ENCODE measurements around the gene TDRD1. TPM values are rescaled to one million over a fixed set of nuclear protein-coding genes. Genes with fewer than 3 reads are reported as not detected.

Gene TDRD1
- polyA plus RNA-seq, 1 donor from 2014 or later, result not detected

DNA sequence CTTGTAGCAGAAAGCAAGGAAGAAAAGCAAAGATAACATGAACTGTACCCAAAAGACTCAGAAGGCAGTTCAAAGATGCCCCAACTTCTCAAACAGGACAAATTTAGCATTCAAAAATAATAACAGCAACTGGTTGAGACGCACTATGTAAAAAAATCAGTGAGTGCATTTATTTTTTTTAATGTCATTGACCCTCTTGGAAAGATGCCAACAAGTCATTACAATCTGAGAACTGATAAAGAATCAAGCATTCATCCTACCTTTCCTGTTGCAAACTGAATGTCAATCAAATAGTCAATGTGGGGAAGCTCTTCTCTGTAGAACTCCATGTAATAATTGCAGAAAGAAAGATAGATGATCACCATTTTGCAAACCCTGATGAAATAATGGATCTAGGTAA, 3.5 kb upstream of the TDRD1 start:
- Histone ChIP-seq H3K79me2 (replicated peaks; ENCODE audit: insufficient read depth, low read length) (peaks cover 24% of the 10 kb centered on the region), H3K4me2 (ENCODE audit: low read length) (no peak overlapping the region), H3K9me3 (ENCODE audit: low read length) (no peaks in the 10 kb centered on the region), H3K9me2 (ENCODE audit: insufficient read depth, low read length) (no peaks in the 10 kb centered on the region), H3K27me3 (ENCODE audit: insufficient read depth, low read depth, low read length) (peaks cover 7% of the 10 kb centered on the region), H3K36me3 (ENCODE audit: insufficient read depth, low read length) (no peaks in the 10 kb centered on the region), H3K27ac (ENCODE audit: low read length) (no peak overlapping the region), H3K9ac (ENCODE audit: low read length) (no peak overlapping the region), H3K4me3 (ENCODE audit: low read length) (no peak overlapping the region), H2AFZ (ENCODE audit: low read depth, low read length) (no peak overlapping the region), H3F3A (ENCODE audit: insufficient read depth, low read length, poor library complexity, severe bottlenecking) (no peaks in the 10 kb centered on the region), H4K20me1 (ENCODE audit: insufficient read depth) (no peaks in the 10 kb centered on the region)
- TF ChIP-seq RAD21 (conservative IDR thresholded peaks at IDR 0.05) (no peak), EP300 (conservative IDR thresholded peaks at IDR 0.05; ENCODE audit: poor library complexity, severe bottlenecking) (no peak), POLR2AphosphoS5 (IDR thresholded peaks at IDR 0.05) (no peak), MXI1 (conservative IDR thresholded peaks at IDR 0.05; ENCODE audit: poor library complexity, severe bottlenecking) (no peak)
- TF ChIP-seq, protein P1, sequence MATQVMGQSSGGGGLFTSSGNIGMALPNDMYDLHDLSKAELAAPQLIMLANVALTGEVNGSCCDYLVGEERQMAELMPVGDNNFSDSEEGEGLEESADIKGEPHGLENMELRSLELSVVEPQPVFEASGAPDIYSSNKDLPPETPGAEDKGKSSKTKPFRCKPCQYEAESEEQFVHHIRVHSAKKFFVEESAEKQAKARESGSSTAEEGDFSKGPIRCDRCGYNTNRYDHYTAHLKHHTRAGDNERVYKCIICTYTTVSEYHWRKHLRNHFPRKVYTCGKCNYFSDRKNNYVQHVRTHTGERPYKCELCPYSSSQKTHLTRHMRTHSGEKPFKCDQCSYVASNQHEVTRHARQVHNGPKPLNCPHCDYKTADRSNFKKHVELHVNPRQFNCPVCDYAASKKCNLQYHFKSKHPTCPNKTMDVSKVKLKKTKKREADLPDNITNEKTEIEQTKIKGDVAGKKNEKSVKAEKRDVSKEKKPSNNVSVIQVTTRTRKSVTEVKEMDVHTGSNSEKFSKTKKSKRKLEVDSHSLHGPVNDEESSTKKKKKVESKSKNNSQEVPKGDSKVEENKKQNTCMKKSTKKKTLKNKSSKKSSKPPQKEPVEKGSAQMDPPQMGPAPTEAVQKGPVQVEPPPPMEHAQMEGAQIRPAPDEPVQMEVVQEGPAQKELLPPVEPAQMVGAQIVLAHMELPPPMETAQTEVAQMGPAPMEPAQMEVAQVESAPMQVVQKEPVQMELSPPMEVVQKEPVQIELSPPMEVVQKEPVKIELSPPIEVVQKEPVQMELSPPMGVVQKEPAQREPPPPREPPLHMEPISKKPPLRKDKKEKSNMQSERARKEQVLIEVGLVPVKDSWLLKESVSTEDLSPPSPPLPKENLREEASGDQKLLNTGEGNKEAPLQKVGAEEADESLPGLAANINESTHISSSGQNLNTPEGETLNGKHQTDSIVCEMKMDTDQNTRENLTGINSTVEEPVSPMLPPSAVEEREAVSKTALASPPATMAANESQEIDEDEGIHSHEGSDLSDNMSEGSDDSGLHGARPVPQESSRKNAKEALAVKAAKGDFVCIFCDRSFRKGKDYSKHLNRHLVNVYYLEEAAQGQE (IDR thresholded peaks at IDR 0.05; ENCODE audit: borderline replicate concordance), result no peak
- TF ChIP-seq, protein P2, sequence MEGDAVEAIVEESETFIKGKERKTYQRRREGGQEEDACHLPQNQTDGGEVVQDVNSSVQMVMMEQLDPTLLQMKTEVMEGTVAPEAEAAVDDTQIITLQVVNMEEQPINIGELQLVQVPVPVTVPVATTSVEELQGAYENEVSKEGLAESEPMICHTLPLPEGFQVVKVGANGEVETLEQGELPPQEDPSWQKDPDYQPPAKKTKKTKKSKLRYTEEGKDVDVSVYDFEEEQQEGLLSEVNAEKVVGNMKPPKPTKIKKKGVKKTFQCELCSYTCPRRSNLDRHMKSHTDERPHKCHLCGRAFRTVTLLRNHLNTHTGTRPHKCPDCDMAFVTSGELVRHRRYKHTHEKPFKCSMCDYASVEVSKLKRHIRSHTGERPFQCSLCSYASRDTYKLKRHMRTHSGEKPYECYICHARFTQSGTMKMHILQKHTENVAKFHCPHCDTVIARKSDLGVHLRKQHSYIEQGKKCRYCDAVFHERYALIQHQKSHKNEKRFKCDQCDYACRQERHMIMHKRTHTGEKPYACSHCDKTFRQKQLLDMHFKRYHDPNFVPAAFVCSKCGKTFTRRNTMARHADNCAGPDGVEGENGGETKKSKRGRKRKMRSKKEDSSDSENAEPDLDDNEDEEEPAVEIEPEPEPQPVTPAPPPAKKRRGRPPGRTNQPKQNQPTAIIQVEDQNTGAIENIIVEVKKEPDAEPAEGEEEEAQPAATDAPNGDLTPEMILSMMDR (IDR thresholded peaks at IDR 0.05; ENCODE audit: poor library complexity, severe bottlenecking), result no peak

DNA sequence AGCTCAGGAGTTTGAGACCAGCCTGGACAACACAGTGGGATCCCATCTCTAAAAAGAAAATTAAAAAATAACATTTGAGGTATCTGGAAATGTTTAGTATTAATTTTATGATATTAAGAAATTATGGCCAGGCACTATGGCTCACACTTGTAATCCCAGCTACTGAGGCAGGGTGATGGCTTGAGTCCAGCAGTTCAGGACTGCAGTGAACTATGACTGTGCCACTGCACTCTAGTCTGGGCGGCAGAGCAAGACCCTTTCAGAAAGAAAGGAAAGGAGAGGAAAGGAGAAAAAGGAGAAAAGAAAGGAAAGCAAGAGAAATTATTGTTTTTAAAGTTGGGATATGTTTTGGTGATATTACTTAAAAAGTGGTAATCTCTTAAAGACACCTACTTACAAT, 2.6 kb upstream of the TDRD1 start:
- no peaks in the 10 kb centered on the region for H3K9me3 ChIP-seq (ENCODE audit: low read length)
- H3K4me2 ChIP-seq (ENCODE audit: low read length), result no peak overlapping the region
- no peaks in the 10 kb centered on the region for H4K20me1 ChIP-seq (ENCODE audit: insufficient read depth)
- no peak overlapping the region for H3K9ac ChIP-seq (ENCODE audit: low read length)
- H3K9me2 ChIP-seq (ENCODE audit: insufficient read depth, low read length), result no peaks in the 10 kb centered on the region
- no peaks in the 10 kb centered on the region for H3K36me3 ChIP-seq (ENCODE audit: insufficient read depth, low read length)
- no peaks in the 10 kb centered on the region for H3F3A ChIP-seq (ENCODE audit: insufficient read depth, low read length, poor library complexity, severe bottlenecking)
- H3K79me2 ChIP-seq (replicated peaks; ENCODE audit: insufficient read depth, low read length), result peaks cover 17% of the 10 kb centered on the region
- H3K27ac ChIP-seq (ENCODE audit: low read length), result no peak overlapping the region
- H3K27me3 ChIP-seq (ENCODE audit: insufficient read depth, low read depth, low read length), result peaks cover 7% of the 10 kb centered on the region
- H3K4me3 ChIP-seq (ENCODE audit: low read length), result no peak overlapping the region
- no peak overlapping the region for H2AFZ ChIP-seq (ENCODE audit: low read depth, low read length)
- no peak for TF ChIP-seq SMC3 (conservative IDR thresholded peaks at IDR 0.05; ENCODE audit: poor library complexity)
- no peak for TF ChIP-seq POLR2AphosphoS5 (IDR thresholded peaks at IDR 0.05)
- TF ChIP-seq TAF1 (IDR thresholded peaks at IDR 0.05; ENCODE audit: low read depth), result no peak
- TF ChIP-seq, protein P1 (IDR thresholded peaks at IDR 0.05; ENCODE audit: borderline replicate concordance), result no peak
- TF ChIP-seq MXI1 (conservative IDR thresholded peaks at IDR 0.05; ENCODE audit: poor library complexity, severe bottlenecking), result no peak
- TF ChIP-seq, protein P2 (IDR thresholded peaks at IDR 0.05; ENCODE audit: poor library complexity, severe bottlenecking), result no peak
- TF ChIP-seq EZH2 (IDR thresholded peaks at IDR 0.05; ENCODE audit: borderline replicate concordance, insufficient read depth, low read length, poor library complexity, severe bottlenecking), result no peak
- no peak for TF ChIP-seq RAD21 (conservative IDR thresholded peaks at IDR 0.05)
- no peak for TF ChIP-seq EP300 (conservative IDR thresholded peaks at IDR 0.05; ENCODE audit: poor library complexity, severe bottlenecking)
